Endometrial microvascular endothelial cells (primary cell): Measurements from ENCODE around the gene MEIS1. TPM values are rescaled to one million over a fixed set of nuclear protein-coding genes. Genes with fewer than 3 reads are reported as not detected.

Experiments used
- in situ Hi-C: cut with HindIII; loops from 2 replicates; pipeline ENCODE4 v1.10.0; 2017; ENCODE audit warnings: low sequenced_read_pairs, low pct_unique_long_range_greater_than_20kb; ENCODE audit errors: inconsistent ontology term
- total RNA-seq: library from RNA; depleted of rRNA; stranded (reverse); fragments of >200 nt; gene quantifications from one replicate; pipeline ENCODE4 v1.2.3, GENCODE V29; 2015; ENCODE audit errors: inconsistent ontology term

Gene MEIS1
- total RNA-seq, 1 donor from 2014 or later = 17.1 TPM

DNA sequence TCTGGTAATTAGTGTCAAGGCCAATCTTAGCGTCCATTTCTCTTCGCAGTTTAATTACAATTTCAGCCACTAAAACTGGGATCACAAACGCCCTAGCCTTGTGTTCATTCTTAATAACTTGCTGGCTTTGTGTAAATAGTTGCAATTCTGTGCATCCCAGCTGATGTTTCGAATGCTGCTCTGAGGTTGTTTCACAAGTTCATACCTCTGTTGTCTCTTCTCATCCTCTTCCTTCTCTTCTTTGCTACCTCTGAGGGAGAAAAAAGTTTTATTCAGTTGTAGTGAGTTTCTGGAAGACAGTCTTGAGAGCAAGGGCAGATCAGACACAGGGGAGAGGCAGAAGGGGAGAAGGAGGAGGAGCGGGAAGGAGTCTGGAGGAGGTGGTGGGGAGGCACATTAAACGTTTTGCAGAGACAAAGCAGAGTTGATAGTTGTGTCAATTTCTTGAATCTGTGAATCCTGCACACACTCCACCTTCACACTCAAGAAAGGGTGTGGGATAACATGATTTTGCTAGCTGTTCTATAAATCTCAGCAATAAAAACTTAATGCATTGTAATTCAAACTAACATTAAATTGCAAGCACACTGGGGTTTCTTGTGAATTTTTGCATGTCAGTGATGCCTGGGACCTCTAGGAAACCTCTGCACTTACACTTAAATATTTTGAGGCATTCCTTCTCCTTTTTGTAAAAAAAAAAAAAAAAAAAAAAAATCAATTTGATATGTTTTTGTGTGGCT lies 6.8 kb downstream of the MEIS1 start:
- in situ Hi-C loops = loop anchor here (25.0 kb wide), 2 partner anchors 971 to 1396 kb away; no protein-coding TSS in a partner anchor

DNA sequence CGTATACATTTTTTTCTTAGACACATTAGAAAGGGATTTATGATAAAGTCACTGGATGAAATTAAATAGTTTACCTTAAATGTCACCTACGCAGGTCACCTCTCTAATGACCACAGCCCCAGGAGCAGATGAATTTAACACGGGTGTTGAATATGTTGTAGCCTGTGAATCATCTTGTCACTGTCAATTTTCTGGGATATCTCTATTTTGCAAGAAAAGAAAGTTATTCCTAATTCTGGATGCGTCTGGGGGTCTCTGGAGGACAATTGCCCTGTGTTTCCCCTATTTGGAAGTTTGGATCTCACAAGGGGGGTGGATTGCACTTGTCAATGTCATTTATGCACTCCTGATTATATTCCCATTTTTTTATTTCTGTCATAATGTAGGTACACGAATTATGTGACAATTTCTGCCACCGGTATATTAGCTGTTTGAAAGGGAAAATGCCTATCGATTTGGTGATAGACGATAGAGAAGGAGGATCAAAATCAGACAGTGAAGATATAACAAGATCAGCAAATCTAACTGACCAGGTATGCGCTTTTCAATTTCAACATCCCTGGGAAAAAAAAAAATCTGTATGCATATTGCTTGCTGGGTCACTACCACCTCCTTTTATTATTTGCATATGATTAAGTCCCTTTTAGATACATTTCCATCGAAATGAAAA lies 7.7 kb downstream of the MEIS1 start:
- in situ Hi-C loops = loop anchor here (25.0 kb wide), 2 partner anchors 970 to 1395 kb away; no protein-coding TSS in a partner anchor

DNA sequence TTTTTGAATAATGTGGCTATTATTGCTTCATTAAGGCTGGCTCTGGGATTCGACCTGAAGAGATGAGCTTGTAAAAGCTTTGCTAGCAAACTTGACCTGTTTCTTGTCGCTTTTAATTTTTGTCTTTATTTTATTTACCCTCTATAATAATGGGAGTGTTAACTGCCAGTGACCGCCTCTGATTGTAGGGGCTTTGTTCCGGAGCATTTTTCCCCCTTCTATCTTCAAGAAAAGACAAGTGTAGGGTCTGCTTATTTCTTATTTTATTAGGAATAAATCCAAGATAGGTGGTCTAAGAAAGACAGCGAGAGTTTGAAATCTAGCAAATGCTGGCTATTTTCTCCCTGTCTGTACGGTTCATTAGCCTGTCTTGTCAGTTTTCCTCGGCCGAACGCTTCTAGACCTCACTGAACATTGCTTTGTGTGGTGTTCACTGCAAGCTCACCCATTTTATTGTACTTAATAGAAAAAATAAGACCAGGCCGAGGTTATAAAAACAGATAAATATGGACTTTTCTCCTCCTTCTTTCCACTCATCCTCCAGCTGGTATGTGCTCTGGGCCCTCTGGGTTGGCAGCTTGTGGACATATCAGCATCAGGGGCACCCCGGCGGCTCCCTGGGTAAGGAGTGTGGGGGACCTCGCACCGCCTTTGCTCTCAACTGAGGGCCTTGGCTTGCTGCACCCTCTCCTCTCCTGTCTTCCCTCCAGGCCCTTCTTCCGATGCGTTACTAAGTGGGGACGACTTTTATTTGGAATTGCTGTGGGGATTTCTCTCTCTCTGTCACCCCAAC lies 8.5 kb downstream of the MEIS1 start:
- in situ Hi-C loops = loop anchor here (25.0 kb wide), 2 partner anchors 969 to 1394 kb away; no protein-coding TSS in a partner anchor

DNA sequence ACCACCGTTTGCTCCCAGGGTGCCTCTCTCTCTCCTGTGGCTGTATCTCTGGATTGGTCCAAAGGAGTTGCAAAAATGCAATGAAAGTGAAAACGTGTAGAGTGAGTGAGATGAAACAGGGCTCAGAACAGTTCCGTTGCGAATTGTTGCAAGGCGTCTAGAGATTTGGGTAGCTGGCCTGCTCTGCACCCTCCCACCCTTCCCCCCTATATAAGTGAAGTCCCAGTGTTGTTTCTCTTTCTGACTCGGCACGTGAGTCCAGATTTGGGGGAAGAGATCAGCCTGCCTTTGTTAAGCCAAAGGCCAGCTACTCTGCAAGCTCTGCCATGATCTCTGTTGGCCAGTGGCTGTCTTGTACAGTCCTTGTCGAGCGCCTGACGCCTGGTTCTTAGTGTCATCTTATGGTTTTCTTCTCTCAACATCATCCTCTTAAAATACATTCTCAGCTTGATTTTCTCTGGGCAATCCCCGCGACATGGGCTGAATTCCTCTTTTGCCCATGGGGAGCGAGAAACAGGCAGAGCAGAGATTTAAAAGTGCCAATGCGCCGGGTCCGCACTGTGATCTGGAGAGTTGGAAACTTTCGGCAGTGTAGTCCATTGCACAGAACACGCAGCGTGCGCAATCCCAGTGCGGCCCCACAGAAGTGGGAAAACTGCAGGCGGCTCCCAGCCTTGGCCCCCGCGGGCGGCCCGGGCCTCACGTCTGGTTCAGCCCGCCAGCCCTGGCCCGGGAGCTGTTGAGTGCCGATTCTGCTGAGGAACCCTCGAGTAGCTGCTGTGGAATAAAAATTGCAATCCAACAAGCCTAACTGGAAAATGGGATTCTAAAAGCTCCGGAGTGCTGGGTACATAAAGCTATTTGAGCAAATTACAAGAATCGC lies 9.3 kb downstream of the MEIS1 start:
- in situ Hi-C loops = loop anchor here (25.0 kb wide), 2 partner anchors 968 to 1393 kb away; no protein-coding TSS in a partner anchor

DNA sequence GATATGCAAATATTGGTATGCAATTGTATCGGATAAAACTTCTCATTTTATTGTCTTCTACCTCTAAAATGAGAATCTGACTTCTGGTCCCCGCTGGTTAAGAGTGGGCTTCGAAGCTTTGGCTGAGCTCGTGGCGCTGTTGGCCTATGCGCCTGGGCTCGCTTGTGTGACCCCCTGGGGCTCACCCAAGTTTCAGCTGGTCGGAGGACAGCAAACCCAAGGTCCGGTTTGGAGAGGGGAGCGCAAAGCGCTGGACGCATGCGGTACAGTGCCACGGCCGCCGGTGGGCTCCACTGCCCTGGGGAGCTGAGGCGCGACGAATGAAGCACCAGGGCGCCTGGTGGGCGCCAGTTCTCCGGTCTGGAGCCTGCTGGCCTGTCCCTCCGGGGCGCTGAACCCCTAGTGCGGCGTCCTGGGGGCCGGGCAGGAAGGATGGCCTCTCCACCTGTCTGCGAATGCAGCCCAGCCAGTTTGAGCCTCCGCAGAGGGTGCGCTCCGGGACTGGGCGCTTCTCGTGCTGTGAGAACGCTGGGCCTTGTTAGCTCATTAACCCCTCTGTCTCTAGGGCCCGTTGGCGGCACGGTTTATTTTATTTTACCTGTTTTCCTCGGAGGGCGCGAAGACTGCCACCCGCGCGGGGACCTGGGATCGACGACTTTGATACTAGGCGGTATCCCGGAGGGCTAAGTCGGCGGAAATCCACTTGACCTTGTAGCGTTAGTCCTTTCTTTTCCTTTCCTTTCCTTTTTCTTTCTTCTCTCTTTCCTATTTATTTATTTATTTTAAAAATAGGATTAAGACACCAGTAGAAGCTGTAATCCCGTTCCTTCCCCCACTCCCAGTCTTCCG lies 10.4 kb downstream of the MEIS1 start:
- in situ Hi-C loops = loop anchor here (25.0 kb wide), 2 partner anchors 967 to 1392 kb away; no protein-coding TSS in a partner anchor

DNA sequence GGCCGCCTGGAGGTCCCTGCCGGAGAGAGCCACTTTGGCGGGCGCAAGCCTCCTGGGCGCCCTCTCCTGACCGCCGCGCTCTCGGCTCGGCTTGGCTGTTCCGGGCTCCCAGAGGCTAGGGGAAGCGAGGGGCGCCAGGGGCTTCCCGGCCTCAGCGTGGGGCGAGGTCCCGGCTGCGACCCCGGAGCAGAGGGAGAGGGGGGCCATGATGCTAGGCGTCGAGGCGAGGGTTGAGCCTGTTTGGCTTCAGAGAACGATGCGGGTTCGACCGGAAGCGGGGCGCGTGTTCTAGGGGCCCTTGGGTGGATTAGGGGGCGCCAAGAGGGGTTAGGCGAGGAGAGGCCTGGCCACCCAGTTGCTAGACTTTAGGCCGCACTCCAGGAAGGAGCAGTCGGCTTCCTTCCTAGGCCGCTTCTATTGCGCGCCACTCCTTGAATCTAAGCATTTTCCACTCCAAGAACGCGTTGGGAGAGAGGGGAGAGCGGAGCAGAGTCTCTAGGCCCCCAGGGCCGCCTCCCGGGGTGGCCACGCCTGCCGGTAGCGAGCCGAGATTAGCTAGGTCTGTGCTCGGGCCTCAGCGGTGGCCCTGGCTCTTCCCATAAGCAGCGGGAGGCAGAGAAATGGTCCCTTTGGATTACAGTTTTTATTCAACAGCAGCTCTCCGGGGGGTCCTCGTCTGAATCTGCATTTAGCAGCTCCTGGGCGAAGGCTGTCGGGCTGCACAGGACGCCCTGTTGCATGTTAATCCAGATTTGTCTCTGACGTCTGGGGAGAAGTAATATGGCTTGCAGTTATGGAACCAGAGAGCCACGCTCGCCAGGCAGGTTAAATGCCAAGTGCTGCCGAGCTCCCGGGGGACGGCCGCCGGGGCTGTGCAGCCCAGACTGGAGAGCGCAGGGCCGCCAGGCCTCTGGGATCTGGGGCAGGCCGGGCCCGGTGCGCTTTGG lies 11.3 kb downstream of the MEIS1 start:
- in situ Hi-C loops = loop anchor here (25.0 kb wide), 2 partner anchors 966 to 1391 kb away; no protein-coding TSS in a partner anchor

DNA sequence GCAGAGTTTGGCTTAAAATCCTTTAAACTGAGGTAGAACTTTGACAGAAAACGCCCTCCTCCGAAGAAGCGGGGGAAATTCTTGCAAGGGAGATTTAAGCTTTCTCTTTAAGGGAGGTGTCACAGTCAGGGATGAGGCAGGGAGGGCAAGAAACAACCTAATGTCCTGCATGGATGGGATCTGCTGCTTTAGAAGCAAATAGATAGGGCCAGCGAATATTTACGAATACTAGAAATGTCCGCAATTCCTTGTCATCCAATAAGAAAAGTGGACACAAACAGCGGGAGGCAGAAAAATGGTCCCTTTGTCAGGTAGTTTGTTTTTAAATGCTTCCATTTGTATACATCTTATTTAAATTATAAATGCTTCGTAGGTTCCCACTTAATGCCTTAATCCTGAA lies 12.0 kb downstream of the MEIS1 start:
- in situ Hi-C loops = loop anchor here (25.0 kb wide), 2 partner anchors 965 to 1390 kb away; no protein-coding TSS in a partner anchor

DNA sequence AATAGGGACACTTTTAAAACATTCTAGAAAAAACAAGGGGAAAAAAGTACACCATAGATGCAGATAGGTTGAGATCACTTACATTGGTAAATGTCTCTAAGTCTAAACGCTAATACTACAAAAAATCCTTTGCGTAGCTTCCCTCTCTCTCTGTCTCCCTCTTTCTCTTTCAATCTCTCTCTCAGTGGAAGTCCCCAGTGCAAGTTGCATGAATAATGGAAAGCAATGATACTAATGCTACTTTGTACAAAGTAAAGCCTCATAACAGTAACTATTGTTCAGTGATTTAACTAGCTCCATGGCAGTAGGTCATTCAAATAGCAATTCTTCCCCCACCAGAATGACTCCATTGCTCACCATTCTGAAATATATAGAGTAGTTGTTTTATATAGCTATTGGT lies 12.8 kb downstream of the MEIS1 start:
- in situ Hi-C loops = loop anchor here (25.0 kb wide), 2 partner anchors 965 to 1390 kb away; no protein-coding TSS in a partner anchor

DNA sequence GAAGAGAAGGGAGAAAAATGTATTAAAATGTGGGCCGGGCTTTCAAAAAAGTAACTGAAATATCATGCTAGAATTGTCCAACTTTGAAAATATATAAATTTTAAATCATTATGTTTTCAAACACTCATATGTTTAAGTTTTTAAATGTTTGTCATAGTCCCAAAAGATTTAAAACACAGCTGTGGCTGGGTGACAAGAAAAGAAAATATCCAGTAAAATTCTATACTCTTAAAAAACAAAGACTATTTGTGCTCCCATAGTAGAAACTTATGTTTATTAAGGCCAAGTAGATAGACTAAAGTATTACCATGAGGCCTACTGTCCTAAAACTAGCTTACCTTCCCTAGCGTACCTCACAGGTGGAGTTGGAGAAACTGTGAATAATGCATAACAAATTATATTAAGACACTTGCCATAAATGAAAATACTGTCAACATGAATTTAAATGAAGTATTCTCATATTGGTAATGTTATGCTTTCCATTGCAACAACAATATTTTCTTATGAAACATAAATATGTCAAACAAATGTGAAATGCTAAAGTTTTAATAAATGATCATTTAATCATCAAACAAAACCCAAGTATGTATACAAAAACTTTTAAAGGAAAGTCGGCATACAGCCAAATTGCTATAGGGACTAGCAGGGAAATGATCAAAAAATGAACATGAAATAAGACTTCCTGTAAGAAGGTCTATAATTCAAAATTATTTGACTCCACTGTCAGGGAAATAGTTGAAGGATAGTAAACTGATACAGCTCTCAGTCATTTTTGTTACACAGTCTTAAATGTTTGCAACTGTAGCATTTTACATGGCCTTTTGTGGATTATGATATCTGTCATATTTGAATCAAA lies 13.4 kb downstream of the MEIS1 start:
- in situ Hi-C loops = loop anchor here (25.0 kb wide), 2 partner anchors 964 to 1389 kb away; no protein-coding TSS in a partner anchor

DNA sequence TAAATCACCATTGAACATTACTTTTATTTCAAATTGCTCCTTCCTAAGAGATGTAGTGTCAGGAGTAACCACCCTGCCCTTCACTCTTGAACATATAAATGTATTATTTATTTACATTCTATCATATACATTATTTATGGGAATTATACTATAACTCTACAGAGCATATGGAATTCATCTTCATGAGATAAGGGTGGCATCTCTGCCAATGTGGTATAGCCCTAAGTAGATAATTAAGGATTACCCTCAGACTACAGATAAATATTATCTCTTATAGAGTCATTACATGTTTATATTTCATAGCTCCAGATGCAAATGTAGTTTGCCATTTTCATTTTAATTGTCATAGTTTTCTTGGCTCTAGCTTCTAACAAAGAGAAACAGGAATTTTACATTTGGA lies 17.3 kb downstream of the MEIS1 start:
- in situ Hi-C loops = no loop called here

DNA sequence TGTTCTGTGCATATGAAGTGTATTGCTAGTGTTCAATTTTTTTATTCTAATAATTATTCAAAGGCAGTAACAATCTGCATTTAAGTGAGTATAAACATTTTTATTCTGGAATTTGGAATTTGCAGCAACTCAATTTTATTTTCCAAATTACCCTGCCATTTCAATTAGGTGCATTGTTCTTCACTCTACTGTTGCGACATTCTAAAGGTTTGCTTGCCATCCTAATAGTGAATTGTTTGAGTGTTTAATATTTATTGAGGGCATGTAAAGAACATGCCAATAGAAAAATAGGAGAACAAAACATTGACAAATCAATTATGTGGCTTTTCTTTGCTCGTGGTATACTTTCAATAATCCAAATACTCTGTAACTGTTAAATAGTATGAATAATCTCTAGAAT lies 18.0 kb downstream of the MEIS1 start:
- in situ Hi-C loops = no loop called here

DNA sequence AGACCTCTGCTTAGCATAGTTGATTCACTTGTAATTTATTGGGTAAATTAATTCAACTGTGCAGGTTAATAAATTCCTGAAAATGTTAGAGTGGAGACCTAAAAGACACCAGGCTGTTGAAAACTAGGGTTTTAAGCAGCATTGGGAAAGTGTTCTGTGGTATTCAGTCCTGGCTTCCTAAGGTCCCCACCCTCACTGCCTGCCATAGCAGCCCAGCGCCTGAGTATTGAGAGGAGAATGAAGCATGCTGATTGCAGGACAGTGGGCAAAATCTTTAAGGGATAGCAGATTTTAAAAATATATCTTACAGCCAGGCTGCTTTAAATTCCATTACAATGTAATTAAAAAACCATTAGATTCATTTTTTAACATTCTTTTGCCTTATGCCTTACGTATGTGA lies 20.6 kb downstream of the MEIS1 start:
- in situ Hi-C loops = no loop called here

DNA sequence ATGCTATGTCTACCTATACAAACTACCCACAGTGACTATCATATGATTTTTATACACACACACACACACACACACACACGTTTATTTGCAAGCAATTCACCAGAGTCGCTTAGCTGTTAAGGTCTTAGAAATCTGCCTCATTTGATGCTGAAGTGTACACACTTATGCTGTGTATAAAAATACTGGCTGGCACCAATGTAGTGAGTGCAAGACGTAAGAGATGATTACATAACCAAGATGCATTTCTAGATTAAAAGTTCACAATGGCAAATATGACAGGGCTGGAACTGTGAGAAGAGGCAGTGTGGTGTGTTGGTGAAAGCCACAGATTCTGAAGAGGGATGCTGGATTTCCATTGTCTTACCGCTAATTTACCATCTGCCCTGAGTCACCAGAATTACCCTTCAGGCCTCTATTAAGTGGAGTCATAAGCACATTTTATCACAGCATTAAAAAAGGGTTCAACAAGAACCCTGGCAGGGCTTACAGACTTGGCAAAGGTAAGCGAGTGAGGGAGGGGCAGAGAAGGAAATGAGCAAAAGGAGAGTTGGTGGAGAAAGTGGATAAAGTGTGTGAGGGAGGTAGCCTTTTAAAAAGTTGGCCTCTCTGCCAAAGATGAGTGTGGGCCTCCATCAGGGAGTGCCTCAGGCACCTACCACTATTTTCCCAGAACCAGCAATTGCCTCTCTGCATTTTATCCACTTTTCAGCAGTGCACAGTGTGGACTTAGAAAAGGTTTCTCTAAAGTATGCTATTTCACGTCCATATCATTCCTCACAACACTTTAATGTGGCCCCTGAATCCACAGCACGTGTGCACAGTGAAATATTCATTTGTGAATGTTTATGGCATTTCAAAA lies 21.5 kb downstream of the MEIS1 start:
- in situ Hi-C loops = no loop called here

DNA sequence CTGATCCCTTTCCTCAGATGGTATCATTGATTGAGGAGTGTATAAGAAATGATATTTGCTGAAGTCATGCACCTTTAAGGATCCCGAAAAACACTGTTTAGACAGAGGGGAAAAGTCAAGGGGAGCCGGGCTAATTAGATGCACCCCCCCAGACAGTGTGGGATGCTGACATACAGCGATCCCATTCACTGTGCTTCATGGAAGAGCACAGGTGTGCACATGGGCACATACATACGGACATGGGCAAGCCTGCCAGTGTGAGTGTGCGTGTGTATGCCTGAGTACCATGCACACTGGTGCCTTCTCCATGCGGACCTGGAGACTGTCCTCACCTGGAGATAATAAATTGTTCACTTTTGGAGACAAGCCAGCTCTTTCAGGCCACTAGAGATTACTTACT lies 22.6 kb downstream of the MEIS1 start:
- in situ Hi-C loops = no loop called here

DNA sequence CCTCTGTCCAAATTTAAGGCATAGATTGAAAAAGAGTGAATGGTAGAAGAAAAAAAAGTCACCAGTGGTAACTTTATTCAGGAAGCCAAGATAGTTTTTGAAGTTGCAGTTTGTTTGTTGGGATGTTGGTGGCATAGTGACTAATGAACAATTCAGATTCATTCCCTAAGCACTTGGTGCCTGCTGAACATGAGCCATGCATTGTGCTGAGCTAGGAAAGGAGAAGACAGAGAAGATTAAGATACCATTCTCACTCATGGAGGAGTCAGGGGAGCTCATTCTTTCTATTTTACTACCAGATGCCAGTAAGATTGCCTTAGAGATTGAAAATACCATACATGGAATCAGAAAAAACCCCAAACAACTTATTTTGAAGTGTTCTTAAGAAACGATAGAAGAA lies 25.1 kb downstream of the MEIS1 start:
- in situ Hi-C loops = no loop called here
